Tibial artery (tissue), 4 donors: ENCODE measurements around the gene NLK.

Experiments
- DNase-seq, 2 donors: peaks; one replicate each; pipeline ENCODE4 v3.0.0-alpha.2; 2019
- H3K27ac ChIP-seq, 2 donors: fragments of 200-600 bp; sonication (generic) in 1 of 2; 1 replicate in 1 of 2; 2 replicates in 1 of 2; pipeline ENCODE4 v1.5.1; 2018 to 2019; ENCODE audit warnings: mild to moderate bottlenecking in 1 of 2
- H3K27me3 ChIP-seq, 2 donors: fragments of 200-600 bp; sonication (generic) in 1 of 2; one replicate each; pipeline versions ENCODE4 v1.5.1 to v1.6.0; 2016 to 2019
- H3K36me3 ChIP-seq, 3 donors: fragments of 200-600 bp; sonication (generic) in 2 of 3; one replicate each; pipeline ENCODE4 v1.5.1; 2016 to 2019; ENCODE audit warnings: mild to moderate bottlenecking in 2 of 3
- H3K4me1 ChIP-seq, 4 donors: fragments of 200-600 bp; sonication (generic) in 2 of 4; 1 replicate in 3 of 4; 2 replicates in 1 of 4; pipeline ENCODE4 v1.5.1; 2016 to 2019
- H3K4me3 ChIP-seq, 2 donors: fragments of 200-600 bp; sonication (generic) in 1 of 2; 1 replicate in 1 of 2; 2 replicates in 1 of 2; pipeline ENCODE4 v1.5.1; 2018 to 2019; ENCODE audit warnings: mild to moderate bottlenecking in 2 of 2
- H3K9me3 ChIP-seq, 3 donors: fragments of 200-600 bp; sonication (generic) in 1 of 3; one replicate each; pipeline ENCODE4 v1.5.1; 2016 to 2019
- CTCF ChIP-seq, 2 experiments: fragments of 200-600 bp in 1 of 2; fragments of 450-650 bp in 1 of 2; IDR thresholded peaks; one replicate each; pipeline ENCODE4 v1.5.1; 2017 to 2019; ENCODE audit warnings: antibody characterized with exemption in 2 of 2, mild to moderate bottlenecking in 1 of 2, moderate library complexity in 1 of 2
- intact Hi-C: fragments of 100-400 bp; cut with DNase I; formaldehyde crosslinking; loops from one replicate; pipeline ENCODE4 v1.15.0; 2023; ENCODE audit warnings: low total_unique reads

The NLK gene

GRCh38 chr17:28141773-28142172, 99.3 kb downstream of the NLK start:
- DNase-seq = no peak
- Histone ChIP-seq H3K36me3 (peaks cover 0 to 5% (median 0%) of the 10 kb centered on the region in 3 donors), H3K9me3 (no peaks in the 10 kb centered on the region), H3K4me3 (no peak overlapping the region), H3K4me1 (no peaks in the 10 kb centered on the region), H3K27ac (no peak overlapping the region), H3K27me3 (no peaks in the 10 kb centered on the region)
- no peak for TF ChIP-seq CTCF (IDR thresholded peaks at IDR 0.05)
- intact Hi-C loops = loop anchor here (5.0 kb wide), 1 partner anchor 51 kb away; no protein-coding TSS in a partner anchor

- Histone ChIP-seq H3K27me3 (no peaks in the 10 kb centered on the region), H3K27ac (no peak overlapping the region), H3K4me3 (no peak overlapping the region), H3K9me3 (no peaks in the 10 kb centered on the region), H3K4me1 (no peaks in the 10 kb centered on the region), H3K36me3 (peaks cover 0 to 5% (median 0%) of the 10 kb centered on the region in 3 donors)
- DNase-seq = no peak
- intact Hi-C loops = loop anchor here (5.0 kb wide), 1 partner anchor 50 kb away; no protein-coding TSS in a partner anchor
- no peak for TF ChIP-seq CTCF (IDR thresholded peaks at IDR 0.05)
Measured at GRCh38 chr17:28142305-28142704, 99.8 kb downstream of the NLK start.

- H3K36me3 ChIP-seq = peaks cover 0 to 5% (median 0%) of the 10 kb centered on the region in 3 donors
- no peaks in the 10 kb centered on the region for H3K9me3 ChIP-seq
- no peak overlapping the region for H3K27ac ChIP-seq
- intact Hi-C loops = loop anchor here (5.0 kb wide), 1 partner anchor 48 kb away; no protein-coding TSS in a partner anchor
- no peak for TF ChIP-seq CTCF (IDR thresholded peaks at IDR 0.05)
- H3K4me1 ChIP-seq = no peaks in the 10 kb centered on the region
- H3K4me3 ChIP-seq = no peak overlapping the region
- DNase-seq = no peak
- no peaks in the 10 kb centered on the region for H3K27me3 ChIP-seq
Measured at GRCh38 chr17:28144019-28144418, 101.5 kb downstream of the NLK start.

- TF ChIP-seq CTCF (IDR thresholded peaks at IDR 0.05) = no peak
- H3K36me3 ChIP-seq = peaks cover 0 to 5% (median 0%) of the 10 kb centered on the region in 3 donors
Measured at GRCh38 chr17:28145348-28145747, 102.9 kb downstream of the NLK start.

GRCh38 chr17:28147017-28147416, 104.5 kb downstream of the NLK start:
- no peaks in the 10 kb centered on the region for H3K4me1 ChIP-seq
- no peak for TF ChIP-seq CTCF (IDR thresholded peaks at IDR 0.05)
- H3K9me3 ChIP-seq = no peaks in the 10 kb centered on the region
- H3K4me3 ChIP-seq = no peak overlapping the region
- no peak overlapping the region for H3K27ac ChIP-seq
- peaks cover 0 to 5% (median 0%) of the 10 kb centered on the region in 3 donors for H3K36me3 ChIP-seq
- H3K27me3 ChIP-seq = no peaks in the 10 kb centered on the region
- intact Hi-C loops = no loop called here
- DNase-seq = no peak

More at GRCh38 chr17:28145348-28145747, 102.9 kb downstream of the NLK start:
- no peaks in the 10 kb centered on the region for H3K27me3 ChIP-seq
- intact Hi-C loops = no loop called here
- no peak overlapping the region for H3K4me3 ChIP-seq
- H3K27ac ChIP-seq = no peak overlapping the region
- no peaks in the 10 kb centered on the region for H3K9me3 ChIP-seq
- no peaks in the 10 kb centered on the region for H3K4me1 ChIP-seq
- DNase-seq = no peak

- intact Hi-C loops = no loop called here
- Histone ChIP-seq H3K36me3 (no peaks in the 10 kb centered on the region), H3K4me1 (no peaks in the 10 kb centered on the region), H3K9me3 (no peaks in the 10 kb centered on the region), H3K4me3 (no peak overlapping the region), H3K27ac (no peak overlapping the region), H3K27me3 (no peaks in the 10 kb centered on the region)
- TF ChIP-seq CTCF (IDR thresholded peaks at IDR 0.05) = no peak
- no peak for DNase-seq
Measured at GRCh38 chr17:28151001-28151400, 108.5 kb downstream of the NLK start.
